GM12878 (cell line): ENCODE results near the gene NKX1-2. TPM values are rescaled to one million over a fixed set of nuclear protein-coding genes. Genes with fewer than 3 reads are reported as not detected.

ENCODE experiments used
- ATAC-seq: fragments of 200-7000 bp; cut with Tn5 transposase; 3 replicates; pipeline ENCODE4 v1.9.1; 2020; ENCODE audit warnings: mild to moderate bottlenecking, moderate library complexity
- BruUV-seq: library from RNA; stranded (reverse); fragments of 400-500 nt; replicated peaks from 2 replicates; lab custom pipeline; 2021; lab: Mats Ljungman, UMichigan
- CTCF ChIA-PET: fragments of 300-600 bp; sonication (Branson Sonifier 250); formaldehyde crosslinking; extraction: SDS; loops from one replicate; lab custom pipeline; 2021; ENCODE audit warnings: inconsistent platforms; lab: Yijun Ruan, JAX
- POLR2A ChIA-PET: fragments of 350-600 bp; formaldehyde crosslinking; extraction: SDS; loops from one replicate; lab custom pipeline; 2021; ENCODE audit warnings: inconsistent platforms; lab: Charles Lee
- RAD21 ChIA-PET: fragments of 300-600 bp; sonication (Branson Sonifier 250); formaldehyde crosslinking; loops from one replicate; lab custom pipeline; 2023; ENCODE audit warnings: antibody characterized with exemption; ENCODE audit not compliant: unreplicated experiment; lab: Charles Lee
- SMC1A ChIA-PET: fragments of 300-600 bp; sonication (Branson Sonifier 250); formaldehyde crosslinking; loops from one replicate; lab custom pipeline; 2023; ENCODE audit not compliant: unreplicated experiment, uncharacterized antibody; lab: Charles Lee
- DNase-seq: peaks from one replicate; pipeline ENCODE4 v3.0.0-alpha.2; 2011; ENCODE audit warnings: low read depth, low spot score
- FAIRE-seq: peaks from 3 replicates; lab custom pipeline; 2011; peaks lifted over from hg19 to GRCh38; lab: Jason Lieb, UNC
- H2AFZ ChIP-seq: 2 replicates; pipeline ENCODE4 v1.6.0; 2011; ENCODE audit warnings: low read depth, low read length, control low read depth; ENCODE audit not compliant: control insufficient read depth
- H3K27ac ChIP-seq: 2 replicates; pipeline ENCODE4 v1.5.1; 2011; ENCODE audit warnings: control low read depth; ENCODE audit not compliant: control insufficient read depth, insufficient read depth
- H3K27me3 ChIP-seq, 2 experiments: replicated peaks in 1 of 2; 2 replicates each; pipeline versions ENCODE4 v1.6.0 to v1.6.1; 2011; ENCODE audit warnings: low read length in 1 of 2; ENCODE audit not compliant: control insufficient read depth in 2 of 2, insufficient read depth in 2 of 2
- H3K36me3 ChIP-seq, 2 experiments: 2 replicates each; pipeline ENCODE4 v1.5.1; 2011; ENCODE audit warnings: low read length in 1 of 2; ENCODE audit not compliant: control insufficient read depth in 2 of 2, insufficient read depth in 2 of 2
- H3K4me1 ChIP-seq: 2 replicates; pipeline ENCODE4 v1.6.1; 2011; ENCODE audit warnings: mild to moderate bottlenecking, low read length, moderate library complexity, mixed read lengths; ENCODE audit not compliant: control insufficient read depth, insufficient read depth
- H3K4me2 ChIP-seq: 2 replicates; pipeline ENCODE4 v1.6.0; 2011; ENCODE audit warnings: control low read depth; ENCODE audit not compliant: control insufficient read depth, insufficient read depth
- H3K4me3 ChIP-seq: fragments of 200-600 bp; sonication (generic); 2 replicates; pipeline ENCODE4 v1.5.1; 2016
- H3K79me2 ChIP-seq: 2 replicates; pipeline ENCODE4 v1.6.0; 2011; ENCODE audit warnings: low read length; ENCODE audit not compliant: control insufficient read depth, insufficient read depth
- H3K9ac ChIP-seq: 2 replicates; pipeline ENCODE4 v1.8.0; 2011; ENCODE audit warnings: low read length, control low read depth, mixed read lengths; ENCODE audit not compliant: control insufficient read depth, insufficient read depth
- H3K9me3 ChIP-seq: replicated peaks from 3 replicates; pipeline ENCODE4 v1.5.1; 2011; ENCODE audit warnings: mild to moderate bottlenecking, low read length; ENCODE audit not compliant: control insufficient read depth, insufficient read depth
- H4K20me1 ChIP-seq: 2 replicates; pipeline ENCODE4 v1.6.0; 2011; ENCODE audit not compliant: control insufficient read depth, insufficient read depth
- CBX5 ChIP-seq: sonication (generic); IDR thresholded peaks from 2 replicates; pipeline ENCODE4 v1.6.1; 2016; ENCODE audit warnings: low read depth, moderate library complexity, mild to moderate bottlenecking, inconsistent platforms
- CREM ChIP-seq: IDR thresholded peaks from 2 replicates; pipeline ENCODE4 v1.6.1; 2014; ENCODE audit warnings: antibody characterized with exemption, low read depth
- EGR1 ChIP-seq, 2 experiments: IDR thresholded peaks; 1 replicate in 1 of 2; 2 replicates in 1 of 2; pipeline ENCODE4 v1.6.1; 2011 to 2012; ENCODE audit warnings: low read depth in 2 of 2, low read length in 2 of 2, borderline replicate concordance in 1 of 2, mild to moderate bottlenecking in 1 of 2, moderate library complexity in 1 of 2
- EZH2 ChIP-seq: IDR thresholded peaks from 2 replicates; pipeline ENCODE4 v1.6.1; 2012; ENCODE audit warnings: low read depth, mild to moderate bottlenecking, control low read depth, inconsistent platforms, low read length, borderline replicate concordance; ENCODE audit not compliant: control insufficient read depth
- HDAC6 ChIP-seq: fragments of 200-600 bp; sonication (generic); IDR thresholded peaks from one replicate; pipeline ENCODE4 v1.8.0; 2017; ENCODE audit warnings: antibody characterized with exemption; ENCODE audit not compliant: unreplicated experiment
- KDM1A ChIP-seq: fragments of 200-600 bp; sonication (generic); IDR thresholded peaks from 2 replicates; pipeline ENCODE4 v1.6.1; 2016; ENCODE audit warnings: borderline replicate concordance
- MXI1 ChIP-seq: fragments of 150-350 bp; IDR thresholded peaks from 2 replicates; pipeline ENCODE4 v1.6.1; 2011; ENCODE audit warnings: low read depth, mild to moderate bottlenecking, inconsistent platforms, low read length, improper control_type of control experiment
- RUNX3 ChIP-seq: IDR thresholded peaks from 2 replicates; pipeline ENCODE4 v1.6.1; 2012; ENCODE audit warnings: low read length, inconsistent platforms
- STAT3 ChIP-seq: IDR thresholded peaks from 2 replicates; pipeline ENCODE4 v1.6.1; 2011; ENCODE audit warnings: low read depth, low read length, improper control_type of control experiment
- WGBS: methylation state at CpG from one replicate; pipeline ENCODE4 v1.1.6; 2016; ENCODE audit warnings: low lambda C conversion rate; ENCODE audit not compliant: insufficient replicate concordance, insufficient coverage; ENCODE audit errors: missing lambda C conversion rate; 5-methylcytosine and 5-hydroxymethylcytosine counted together
- in situ Hi-C: fragments of 300-500 bp; cut with MboI; formaldehyde crosslinking; loops from 9 replicates; pipeline ENCODE4 v1.14.3; 2018; ENCODE audit warnings: mixed read lengths
- intact Hi-C: fragments of 100-400 bp; cut with micrococcal nuclease; formaldehyde crosslinking; loops from one replicate; pipeline ENCODE4 v1.14.2; 2022; ENCODE audit not compliant: unreplicated experiment
- polyA plus RNA-seq, 11 experiments: library from polyadenylated mRNA; depleted of rRNA in 4 of 11; unstranded in 6 of 11; stranded (reverse) in 5 of 11; fragments of >200 nt; fragmentation: Nextera tagmentation in 4 of 11; fragmentation: Illumina TruSeq in 1 of 11; extraction: Ambion mirVana in 4 of 11; extraction: Trizol in 1 of 11; gene quantifications; 1 replicate in 1 of 11; 2 replicates in 10 of 11; pipeline versions ENCODE4 v1.2.1 to v1.2.3, GENCODE V29; 2011 to 2016; ENCODE audit warnings: inconsistent platforms in 2 of 11, missing spikeins in 2 of 11, low read depth in 1 of 11
- total RNA-seq, 4 experiments: library from RNA; depleted of rRNA in 3 of 4; stranded (reverse); fragments of >200 nt in 3 of 4; fragmentation: Illumina TruSeq in 1 of 4; extraction: Trizol in 1 of 4; gene quantifications; 2 replicates each; pipeline versions ENCODE4 v1.2.1 to v1.2.3, GENCODE V29; 2013 to 2021
- TF ChIP-seq, protein P1 (sequence below): fragments of 450-650 bp; formaldehyde crosslinking; IDR thresholded peaks from 2 replicates; pipeline ENCODE4 v1.4.0; 2020; ENCODE audit warnings: mild to moderate bottlenecking, moderate library complexity

The NKX1-2 gene
- total and polyA plus RNA-seq, 10 of the 15 experiments (the other 5 are each of a cell fraction or from before 2014, with no cell fraction given): not detected

DNA sequence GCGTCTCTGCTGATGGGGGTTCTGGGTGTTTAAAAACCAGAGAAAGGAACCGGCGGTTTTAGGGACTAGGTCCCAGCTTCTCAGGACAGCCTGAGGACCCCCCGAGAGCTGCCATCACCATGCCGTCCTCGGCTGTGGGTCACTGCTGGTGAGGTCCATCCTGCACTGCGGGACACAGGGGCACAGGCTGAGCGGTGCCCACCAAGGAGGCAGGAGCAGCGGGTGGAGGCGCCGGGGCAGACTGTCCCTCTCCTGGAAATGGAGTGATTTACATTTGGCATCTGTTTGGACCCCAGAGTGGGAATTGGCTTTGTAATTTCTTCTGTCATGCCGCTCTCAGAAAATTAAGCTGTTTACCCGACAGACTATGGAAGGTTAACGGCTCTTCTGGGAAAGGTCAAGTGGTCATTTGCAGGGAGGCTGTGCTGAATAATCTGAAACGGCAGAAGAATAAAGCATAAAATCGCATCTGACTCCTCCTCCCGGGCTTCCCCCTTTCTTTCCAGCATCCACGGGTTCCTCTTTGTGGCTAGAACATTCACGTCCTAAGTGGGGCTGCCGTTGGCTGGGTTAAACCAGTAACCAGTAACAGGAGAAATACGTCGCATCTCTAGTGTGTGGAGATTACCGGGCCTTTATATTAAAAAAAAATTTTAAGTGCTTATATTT lies 43.5 kb upstream of the NKX1-2 start:
- no peak overlapping the region for H3K4me2 ChIP-seq
- H3K4me3 ChIP-seq: no peak overlapping the region
- WGBS: 64% methylated on average over 23 of the region's 23 CpGs
- no peaks in the 10 kb centered on the region for H4K20me1 ChIP-seq
- H3K9ac ChIP-seq: no peak overlapping the region
- FAIRE-seq: no peak
- no peaks in the 10 kb centered on the region for H3K36me3 ChIP-seq
- CTCF ChIA-PET: no interaction called here
- no peak for DNase-seq
- H2AFZ ChIP-seq: no peak overlapping the region
- no peaks in the 10 kb centered on the region for H3K9me3 ChIP-seq
- TF ChIP-seq, protein P1, sequence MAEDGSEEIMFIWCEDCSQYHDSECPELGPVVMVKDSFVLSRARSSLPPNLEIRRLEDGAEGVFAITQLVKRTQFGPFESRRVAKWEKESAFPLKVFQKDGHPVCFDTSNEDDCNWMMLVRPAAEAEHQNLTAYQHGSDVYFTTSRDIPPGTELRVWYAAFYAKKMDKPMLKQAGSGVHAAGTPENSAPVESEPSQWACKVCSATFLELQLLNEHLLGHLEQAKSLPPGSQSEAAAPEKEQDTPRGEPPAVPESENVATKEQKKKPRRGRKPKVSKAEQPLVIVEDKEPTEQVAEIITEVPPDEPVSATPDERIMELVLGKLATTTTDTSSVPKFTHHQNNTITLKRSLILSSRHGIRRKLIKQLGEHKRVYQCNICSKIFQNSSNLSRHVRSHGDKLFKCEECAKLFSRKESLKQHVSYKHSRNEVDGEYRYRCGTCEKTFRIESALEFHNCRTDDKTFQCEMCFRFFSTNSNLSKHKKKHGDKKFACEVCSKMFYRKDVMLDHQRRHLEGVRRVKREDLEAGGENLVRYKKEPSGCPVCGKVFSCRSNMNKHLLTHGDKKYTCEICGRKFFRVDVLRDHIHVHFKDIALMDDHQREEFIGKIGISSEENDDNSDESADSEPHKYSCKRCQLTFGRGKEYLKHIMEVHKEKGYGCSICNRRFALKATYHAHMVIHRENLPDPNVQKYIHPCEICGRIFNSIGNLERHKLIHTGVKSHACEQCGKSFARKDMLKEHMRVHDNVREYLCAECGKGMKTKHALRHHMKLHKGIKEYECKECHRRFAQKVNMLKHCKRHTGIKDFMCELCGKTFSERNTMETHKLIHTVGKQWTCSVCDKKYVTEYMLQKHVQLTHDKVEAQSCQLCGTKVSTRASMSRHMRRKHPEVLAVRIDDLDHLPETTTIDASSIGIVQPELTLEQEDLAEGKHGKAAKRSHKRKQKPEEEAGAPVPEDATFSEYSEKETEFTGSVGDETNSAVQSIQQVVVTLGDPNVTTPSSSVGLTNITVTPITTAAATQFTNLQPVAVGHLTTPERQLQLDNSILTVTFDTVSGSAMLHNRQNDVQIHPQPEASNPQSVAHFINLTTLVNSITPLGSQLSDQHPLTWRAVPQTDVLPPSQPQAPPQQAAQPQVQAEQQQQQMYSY: no peak
- no peak for TF ChIP-seq MXI1
- TF ChIP-seq CBX5: no peak
- TF ChIP-seq KDM1A: no peak
- no peak for TF ChIP-seq CREM
- TF ChIP-seq RUNX3: no peak
- TF ChIP-seq EZH2: no peak
- TF ChIP-seq STAT3: no peak
- TF ChIP-seq EGR1 (IDR thresholded peaks at IDR 0.05; ENCODE audit: borderline replicate concordance in 1 of 2, low read depth in 2 of 2, low read length in 2 of 2): no peak
- no peak for TF ChIP-seq HDAC6
- BruUV-seq: no TSS peak
- no peak for ATAC-seq
- in situ Hi-C loops: no loop called here
- SMC1A ChIA-PET: interaction anchor here (0.6 kb wide), 1 partner anchor 1608 kb away, joined by 3 read pairs; no protein-coding TSS in a partner anchor
- H3K27me3 ChIP-seq: no peaks in the 10 kb centered on the region
- POLR2A ChIA-PET: no interaction called here
- no peaks in the 10 kb centered on the region; the same call in 1 of the 2 replicates for H3K4me1 ChIP-seq
- RAD21 ChIA-PET: no interaction called here
- H3K27ac ChIP-seq: no peak overlapping the region
- no peaks in the 10 kb centered on the region for H3K79me2 ChIP-seq
- intact Hi-C loops: no loop called here
